Right lung (tissue), 5 donors: ENCODE results near the gene RNASE13. TPM values are rescaled to one million over a fixed set of nuclear protein-coding genes. Genes with fewer than 3 reads are reported as not detected.

Experiments
- DNase-seq, 2 donors: peaks; one replicate each; pipeline ENCODE4 v3.0.0-alpha.2; 2013
- polyA plus RNA-seq, 5 donors: library from polyadenylated mRNA; unstranded; fragments of 120-200 nt; gene quantifications; one replicate each; pipeline versions ENCODE4 v1.2.1 to v1.2.3, GENCODE V29; 2013; ENCODE audit warnings: inconsistent platforms in 1 of 5, low replicate concordance in 1 of 5; ENCODE audit not compliant: insufficient read length in 5 of 5, insufficient read depth in 1 of 5

Gene RNASE13
- polyA plus RNA-seq, 5 donors, result 0.16 TPM; not detected in 4

GRCh38 chr14:21066882-21067502 lies 32.4 kb upstream of the RNASE13 start:
- DNase-seq, result no peak

GRCh38 chr14:21063479-21063878 lies 28.9 kb upstream of the RNASE13 start:
- DNase-seq, result no peak

GRCh38 chr14:21061347-21061668 lies 26.7 kb upstream of the RNASE13 start:
- DNase-seq, result no peak

- DNase-seq, result no peak
Observed at GRCh38 chr14:21060614-21061346, 26.2 kb upstream of the RNASE13 start.

- DNase-seq, result no peak
Observed at GRCh38 chr14:21059842-21060613, 25.4 kb upstream of the RNASE13 start.

- no peak for DNase-seq
Observed at GRCh38 chr14:21058903-21059302, 24.3 kb upstream of the RNASE13 start.

GRCh38 chr14:21057803-21058675 lies 23.4 kb upstream of the RNASE13 start, which contains the start of gene RNASE8:
RNASE8 (plus strand) TSS chr14:21057822; CDS start chr14:21057893, 71 bp downstream.
- no peak for DNase-seq

- DNase-seq, result no peak
Observed at GRCh38 chr14:21056520-21057163, 22.0 kb upstream of the RNASE13 start.

- no peak for DNase-seq
Observed at GRCh38 chr14:21055432-21056117, 21.0 kb upstream of the RNASE13 start.

GRCh38 chr14:21054768-21055145 lies 20.1 kb upstream of the RNASE13 start:
- no peak for DNase-seq

GRCh38 chr14:21054123-21054767 lies 19.6 kb upstream of the RNASE13 start:
- DNase-seq, result no peak

GRCh38 chr14:21053184-21054122 lies 18.8 kb upstream of the RNASE13 start:
- DNase-seq, result no peak

- DNase-seq, result no peak
Observed at GRCh38 chr14:21050597-21050996, 16.0 kb upstream of the RNASE13 start.

GRCh38 chr14:21049271-21049673 lies 14.7 kb upstream of the RNASE13 start:
- DNase-seq, result no peak

- DNase-seq, result no peak
Observed at GRCh38 chr14:21048638-21049037, 14.0 kb upstream of the RNASE13 start.

- DNase-seq, result no peak
Observed at GRCh38 chr14:21047378-21047781, 12.8 kb upstream of the RNASE13 start.

GRCh38 chr14:21043974-21044618 lies 9.5 kb upstream of the RNASE13 start:
- no peak for DNase-seq

- DNase-seq, result no peak
Observed at GRCh38 chr14:21043387-21043973, 8.9 kb upstream of the RNASE13 start.
